Activated T-cell treated with anti-CD3 and anti-CD28 coated beads, Interleukin-2, amount 50 U/mL, for 72 hours (primary cell): Measurements from ENCODE around the gene NAALAD2. TPM values are rescaled to one million over a fixed set of nuclear protein-coding genes. Genes with fewer than 3 reads are reported as not detected.
"Not testable (repeated sequence)": the region's sequence is repeated elsewhere in the genome, so short reads cannot be mapped to it uniquely, and the experiment has no call there.

Experiments used
- ATAC-seq, 2 donors: fragments of 150-1000 bp; cut with Tn5 transposase; replicated peaks in 1 of 2; 2 replicates each; pipeline ENCODE4 v1.10.0; 2021; ENCODE audit warnings: moderate library complexity in 2 of 2, mild to moderate bottlenecking in 1 of 2
- DNase-seq, 2 donors: peaks; one replicate each; pipeline ENCODE4 v3.0.0; 2021 to 2022; ENCODE audit warnings: mixed read lengths in 1 of 2
- H3K27ac Mint-ChIP-seq: one replicate; pipeline ENCODE4 v1.8.0; 2022; ENCODE audit warnings: mild to moderate bottlenecking, moderate library complexity, mixed read lengths
- H3K27me3 Mint-ChIP-seq: one replicate; pipeline ENCODE4 v1.8.0; 2022; ENCODE audit warnings: low read depth, mixed read lengths
- H3K36me3 Mint-ChIP-seq, 2 donors: one replicate each; pipeline ENCODE4 v1.8.0; 2022; ENCODE audit warnings: mixed read lengths in 2 of 2, mild to moderate bottlenecking in 1 of 2; ENCODE audit not compliant: insufficient read depth in 2 of 2
- H3K4me1 Mint-ChIP-seq: one replicate; pipeline ENCODE4 v1.8.0; 2022; ENCODE audit warnings: low read depth, mixed read lengths
- H3K4me3 Mint-ChIP-seq, 2 donors: one replicate each; pipeline ENCODE4 v1.8.0; 2022; ENCODE audit warnings: mild to moderate bottlenecking in 2 of 2, mixed read lengths in 2 of 2, moderate library complexity in 2 of 2
- H3K9me3 Mint-ChIP-seq, 2 donors: one replicate each; pipeline ENCODE4 v1.8.0; 2022; ENCODE audit warnings: mixed read lengths in 2 of 2
- total RNA-seq, 2 donors: library from RNA; stranded (reverse); gene quantifications; one replicate each; pipeline ENCODE4 v1.2.3, GENCODE V29; 2022

The NAALAD2 gene
- total RNA-seq, 2 donors from 2014 or later, result not detected

DNA sequence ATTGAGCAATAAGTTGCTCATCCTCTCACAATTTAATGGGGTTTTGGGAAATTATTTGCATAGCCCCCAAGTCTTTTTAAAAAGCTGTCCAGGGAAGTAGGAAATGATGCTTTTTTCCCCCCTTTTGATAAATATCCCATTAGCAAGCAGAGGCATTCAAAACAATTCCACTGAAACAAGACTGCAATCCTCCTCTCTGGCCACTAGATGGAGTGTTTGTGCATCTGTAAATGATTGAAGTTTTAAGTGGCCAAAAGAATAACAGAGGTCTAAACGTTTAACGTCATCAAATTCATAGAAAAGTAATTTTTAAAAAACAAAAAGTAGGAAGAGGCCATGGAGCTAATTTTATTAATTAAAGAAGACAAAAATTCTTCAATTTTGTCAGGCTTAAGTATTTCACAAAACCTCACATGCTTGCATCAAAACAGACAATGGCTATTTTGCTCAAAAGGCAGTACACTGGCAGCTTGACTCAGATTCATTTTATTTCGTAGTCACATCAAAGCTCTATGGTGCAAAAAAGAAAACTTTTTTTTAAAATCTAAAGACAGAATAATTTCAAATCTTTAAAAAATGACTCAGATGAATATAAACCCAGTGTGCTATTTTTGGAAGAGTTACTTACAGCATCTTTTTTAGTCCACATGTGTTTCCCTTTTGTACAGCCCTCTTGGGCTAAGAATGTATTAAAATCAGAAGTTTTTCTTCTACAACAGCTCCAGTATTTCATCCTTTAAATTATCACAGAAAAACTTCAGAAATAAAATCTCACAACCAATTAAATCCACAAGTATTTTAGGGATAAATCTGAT is 70.6 kb downstream of the NAALAD2 start:
- Mint-ChIP-seq H3K4me1 (peaks cover 5% of the 10 kb centered on the region), H3K36me3 (peaks cover 5 to 22% of the 10 kb centered on the region in 2 donors)
- ATAC-seq, result no peak

DNA sequence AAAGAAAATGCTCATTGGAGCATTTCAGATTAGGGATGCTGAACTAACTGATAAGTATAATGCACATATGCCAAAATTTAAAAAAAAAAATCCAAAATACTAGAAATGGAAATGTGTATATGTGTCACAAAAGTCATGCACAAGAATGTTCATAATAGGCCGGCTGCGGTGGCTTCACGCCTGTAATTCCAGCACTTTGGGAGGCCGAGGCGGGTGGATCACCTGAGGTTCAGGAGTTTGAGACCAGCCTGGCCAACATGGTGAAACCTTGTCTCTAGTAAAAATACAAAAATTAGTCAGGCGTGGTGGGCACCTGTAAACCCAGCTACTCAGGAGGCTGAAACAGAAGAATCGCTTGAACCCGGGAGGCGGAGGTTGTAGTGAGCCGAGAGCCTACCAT is 73.5 kb downstream of the NAALAD2 start:
- peaks cover 3 to 22% of the 10 kb centered on the region in 2 donors for H3K36me3 Mint-ChIP-seq
- H3K27me3 Mint-ChIP-seq, DNase-seq, H3K4me1 Mint-ChIP-seq, H3K27ac Mint-ChIP-seq, H3K9me3 Mint-ChIP-seq, H3K4me3 Mint-ChIP-seq, ATAC-seq: not testable (repeated sequence)

More for the DNA sequence above, 70.6 kb downstream of the NAALAD2 start:
- DNase-seq, result peak in 1 of 2 donors; percentile 13
- peak overlapping the region; percentile 71 for H3K27ac Mint-ChIP-seq
- no peak overlapping the region for H3K4me3 Mint-ChIP-seq
- H3K27me3 Mint-ChIP-seq, result no peaks in the 10 kb centered on the region
- H3K9me3 Mint-ChIP-seq, result no peaks in the 10 kb centered on the region

DNA sequence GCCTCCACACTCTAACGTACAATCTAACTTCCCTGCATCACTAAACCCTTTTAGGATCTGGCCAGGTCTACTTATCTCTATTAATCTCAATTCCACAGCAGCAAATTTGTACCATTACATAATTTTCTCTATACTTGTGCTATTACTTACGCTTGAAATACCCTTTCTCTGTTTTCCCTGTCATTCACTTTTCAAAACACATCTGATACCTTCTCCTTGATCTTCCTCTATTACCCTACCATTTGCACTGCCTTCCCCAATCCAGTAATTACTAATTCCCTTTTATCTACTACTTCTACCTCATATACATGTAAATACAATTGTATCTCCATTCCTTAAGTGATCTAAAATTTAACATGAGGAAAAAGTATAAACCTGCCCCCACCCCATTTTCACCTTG is 74.4 kb downstream of the NAALAD2 start:
- Mint-ChIP-seq H3K9me3 (no peaks in the 10 kb centered on the region), H3K36me3 (peaks cover 5 to 24% of the 10 kb centered on the region in 2 donors), H3K27me3 (no peaks in the 10 kb centered on the region), H3K4me1 (peaks cover 5% of the 10 kb centered on the region), H3K4me3 (no peak overlapping the region), H3K27ac (peak overlapping the region; percentile 5)
- ATAC-seq (no peak), DNase-seq (no peak)

DNA sequence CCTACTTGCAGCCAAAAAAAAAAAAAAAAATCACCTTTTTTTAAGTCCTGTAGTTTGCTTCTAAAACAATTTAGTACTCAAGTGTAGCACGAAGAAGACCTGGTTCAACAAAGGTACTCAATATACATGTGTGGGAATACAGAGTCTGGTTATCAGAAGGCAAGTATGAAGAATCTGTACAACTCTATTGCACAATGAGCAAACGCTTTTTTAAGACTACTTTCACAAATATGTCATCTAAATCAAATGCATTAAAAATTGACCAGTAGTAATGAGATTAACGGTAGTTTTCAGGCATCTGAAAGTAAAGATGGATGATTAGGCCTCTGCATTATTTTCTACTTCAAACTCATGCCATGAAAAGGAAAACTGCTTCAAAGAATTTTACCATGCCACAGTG is 78.9 kb downstream of the NAALAD2 start:
- no peak overlapping the region for H3K4me3 Mint-ChIP-seq
- no peaks in the 10 kb centered on the region for H3K9me3 Mint-ChIP-seq
- ATAC-seq, result no peak
- DNase-seq, result no peak
- peaks cover 24% of the 10 kb centered on the region for H3K4me1 Mint-ChIP-seq
- H3K36me3 Mint-ChIP-seq, result peaks cover 7 to 24% of the 10 kb centered on the region in 2 donors
- H3K27me3 Mint-ChIP-seq, result no peaks in the 10 kb centered on the region
- peak overlapping the region; percentile 63 for H3K27ac Mint-ChIP-seq

DNA sequence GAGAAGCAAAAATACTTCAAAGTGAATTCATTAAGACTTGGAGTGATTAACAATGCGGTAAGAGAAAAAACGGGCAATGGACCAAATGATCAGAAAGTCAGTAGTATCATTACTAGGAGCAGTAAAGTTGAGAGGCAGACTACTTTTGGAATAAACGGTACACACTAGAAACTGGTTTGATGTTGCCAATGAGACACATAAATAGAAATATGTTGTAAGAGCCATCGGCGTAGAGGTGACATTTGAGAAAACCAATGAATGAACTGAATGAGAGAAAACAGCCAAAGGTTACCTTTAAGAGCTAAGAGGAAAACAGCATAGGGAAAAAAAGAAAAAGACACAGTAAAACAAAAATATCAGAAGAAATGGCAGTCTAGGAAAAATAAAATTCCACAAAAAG is 82.1 kb downstream of the NAALAD2 start:
- no peaks in the 10 kb centered on the region for H3K9me3 Mint-ChIP-seq
- H3K4me1 Mint-ChIP-seq, result peaks cover 57% of the 10 kb centered on the region
- ATAC-seq, result no peak
- DNase-seq, result no peak
- H3K27me3 Mint-ChIP-seq, result no peaks in the 10 kb centered on the region
- peaks cover 11 to 20% of the 10 kb centered on the region in 2 donors for H3K36me3 Mint-ChIP-seq
- H3K4me3 Mint-ChIP-seq, result peak overlapping the region in 1 of 2 donors; percentile 31
- peak overlapping the region; percentile 51 for H3K27ac Mint-ChIP-seq

DNA sequence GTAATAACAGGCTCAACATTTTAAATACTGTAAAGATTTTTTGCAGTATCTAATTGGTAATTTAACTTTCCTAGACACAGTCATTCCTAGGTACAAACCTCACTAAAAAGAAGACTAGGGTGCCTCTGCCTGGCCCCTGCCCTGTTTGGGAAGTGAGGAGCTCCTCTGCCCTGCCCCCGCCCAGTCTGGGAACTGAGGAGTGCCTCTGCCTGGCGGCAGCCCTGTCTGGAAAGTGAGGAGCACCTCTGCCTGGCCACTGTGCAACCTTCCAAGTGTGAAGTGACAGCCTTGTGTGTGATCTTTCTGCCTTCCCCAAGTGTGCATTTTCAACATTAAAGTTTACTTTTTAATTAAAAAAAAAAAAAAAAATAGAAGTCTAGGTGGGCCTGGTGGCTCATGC is 84.1 kb downstream of the NAALAD2 start:
- Mint-ChIP-seq H3K27me3 (no peaks in the 10 kb centered on the region), H3K4me3 (peak overlapping the region in 1 of 2 donors; percentile 43), H3K9me3 (no peaks in the 10 kb centered on the region), H3K27ac (peak overlapping the region; percentile 86), H3K4me1 (peaks cover 62% of the 10 kb centered on the region), H3K36me3 (peaks cover 14 to 21% of the 10 kb centered on the region in 2 donors)
- DNase-seq, result no peak
- no peak for ATAC-seq

DNA sequence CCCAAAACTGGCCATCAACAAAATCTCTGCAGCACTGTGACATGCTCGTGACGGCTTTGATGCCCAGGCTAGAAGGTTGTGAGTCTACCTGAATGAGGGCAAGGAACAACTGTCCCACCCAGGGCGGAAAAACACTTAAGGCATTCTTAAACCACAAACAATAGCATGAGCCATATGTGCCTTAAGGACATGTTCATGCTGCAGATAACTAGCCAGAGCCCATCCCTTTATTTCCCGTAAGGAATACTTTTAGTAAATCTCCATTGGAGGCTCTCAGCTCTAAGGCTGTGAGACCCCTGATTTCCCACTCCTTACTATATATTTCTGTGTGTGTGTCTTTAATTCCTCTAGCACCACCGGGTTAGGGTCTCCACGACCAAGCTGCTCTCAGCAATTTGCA is 85.0 kb downstream of the NAALAD2 start:
- peak overlapping the region; percentile 98 for H3K4me3 Mint-ChIP-seq
- DNase-seq (no peak), ATAC-seq (no peak)
- peaks cover 69% of the 10 kb centered on the region for H3K4me1 Mint-ChIP-seq
- peak overlapping the region; percentile 97 for H3K27ac Mint-ChIP-seq
- peaks cover 14 to 19% of the 10 kb centered on the region in 2 donors for H3K36me3 Mint-ChIP-seq
- no peaks in the 10 kb centered on the region for H3K27me3 Mint-ChIP-seq
- no peaks in the 10 kb centered on the region for H3K9me3 Mint-ChIP-seq

DNA sequence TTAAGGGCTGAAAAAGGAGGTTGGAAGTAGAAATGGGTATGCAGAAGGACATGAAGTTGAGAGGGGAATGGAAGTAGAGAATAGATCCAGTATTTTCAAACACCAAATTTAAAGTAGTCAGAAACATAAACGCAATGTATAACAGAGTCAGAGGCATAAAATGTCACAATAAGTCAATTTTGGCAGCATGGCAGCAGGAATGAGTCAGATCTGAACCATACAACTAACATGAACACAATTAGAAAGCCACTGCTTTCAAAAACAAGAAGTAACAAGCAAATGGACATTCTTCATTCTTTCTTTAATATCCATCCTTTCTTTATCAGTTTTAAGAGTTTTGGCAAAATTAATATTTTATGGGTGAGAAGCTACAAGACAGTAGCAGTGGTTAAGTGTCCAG is 85.9 kb downstream of the NAALAD2 start:
- Mint-ChIP-seq H3K9me3 (no peaks in the 10 kb centered on the region), H3K4me1 (peaks cover 69% of the 10 kb centered on the region), H3K27me3 (no peaks in the 10 kb centered on the region), H3K27ac (peak overlapping the region; percentile 97), H3K36me3 (peaks cover 14 to 19% of the 10 kb centered on the region in 2 donors), H3K4me3 (peak overlapping the region; percentile 98)
- ATAC-seq (no peak), DNase-seq (no peak)

DNA sequence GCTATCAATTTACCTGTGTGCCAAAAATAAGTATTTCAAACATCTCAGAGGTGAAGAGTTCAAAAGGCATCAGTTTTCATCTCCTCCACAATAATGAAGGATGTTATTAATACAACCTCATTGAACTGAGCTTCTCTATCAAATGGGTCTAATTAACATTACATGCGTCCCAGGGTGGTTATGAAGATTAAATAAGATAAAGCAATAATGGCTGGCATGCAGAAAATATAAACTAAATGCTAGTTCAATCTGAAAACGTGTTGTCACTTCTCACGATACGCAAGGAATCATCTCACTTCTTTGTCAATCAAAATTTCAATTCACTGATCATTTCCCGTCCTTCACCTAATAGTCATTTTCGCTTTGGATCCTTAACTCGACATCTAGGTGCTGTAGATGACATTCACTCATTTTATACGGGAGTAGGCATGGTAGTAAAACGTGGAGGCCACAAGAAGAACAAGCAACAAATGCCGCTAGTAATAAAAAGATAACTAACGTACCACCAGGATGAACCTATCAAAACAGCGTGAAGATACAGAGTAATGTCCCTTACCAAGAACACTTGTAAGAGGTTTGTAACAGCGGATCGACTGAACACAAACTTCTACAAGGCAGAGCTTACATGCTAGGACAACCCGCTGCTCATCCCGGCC is 87.5 kb downstream of the NAALAD2 start:
- Mint-ChIP-seq H3K9me3 (no peaks in the 10 kb centered on the region), H3K4me3 (peak overlapping the region; percentile 98)
- ATAC-seq, result no peak

DNA sequence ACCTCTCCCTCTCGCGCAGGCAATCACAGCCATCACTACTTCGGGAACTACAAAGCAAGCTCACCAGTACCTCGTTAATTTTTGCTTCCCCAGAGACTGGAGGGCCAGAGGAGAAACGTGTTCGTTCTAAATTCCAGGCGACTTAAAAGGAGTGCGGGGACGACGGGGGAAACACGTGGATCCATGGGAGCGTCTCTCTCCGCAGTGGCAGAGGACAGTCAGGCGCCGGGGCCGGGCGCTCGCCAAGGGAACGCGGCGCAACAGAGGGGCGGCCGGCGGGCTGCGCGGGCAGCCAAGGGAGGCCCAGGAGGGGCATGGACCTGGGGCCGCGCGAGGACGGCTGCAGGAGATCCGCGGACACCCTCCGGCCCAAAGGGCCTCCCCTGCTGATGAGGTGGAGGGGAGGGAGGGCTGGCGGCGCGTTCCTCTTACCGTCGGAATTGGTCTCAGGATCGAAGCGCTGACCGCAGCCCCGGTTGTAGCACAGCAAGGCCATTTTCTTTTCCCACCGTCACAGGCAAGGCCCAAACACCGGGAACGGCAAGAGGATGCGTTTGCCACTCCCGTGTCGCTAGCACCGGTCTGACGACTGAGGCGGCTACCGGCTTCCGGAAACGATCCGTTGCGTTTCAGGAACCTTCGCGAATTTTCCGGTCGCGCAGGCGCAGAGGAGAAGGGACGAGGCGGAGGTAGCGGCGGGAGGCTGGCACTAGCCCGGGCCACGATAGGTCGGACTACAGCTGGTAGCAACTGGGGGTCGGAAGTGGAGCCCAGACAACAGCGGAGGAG is 88.2 kb downstream of the NAALAD2 start, which contains the start of gene CHORDC1:
CHORDC1 (minus strand) TSS at position 591 of the 789 bp plus-strand sequence; CDS start at position 496, 95 bp downstream.
- no peaks in the 10 kb centered on the region for H3K27me3 Mint-ChIP-seq
- peak; percentile 95 for ATAC-seq
- H3K9me3 Mint-ChIP-seq, result no peaks in the 10 kb centered on the region
- H3K4me3 Mint-ChIP-seq, result peak within 1 kb of the TSS; percentile 98
- H3K4me1 Mint-ChIP-seq, result peaks cover 49% of the 10 kb centered on the region
- H3K27ac Mint-ChIP-seq, result peak within 1 kb of the TSS; percentile 97
- peak; percentile 92 to 95 for DNase-seq
- peaks cover 9 to 13% of the 10 kb centered on the region in 2 donors for H3K36me3 Mint-ChIP-seq

More for the DNA sequence above, 87.5 kb downstream of the NAALAD2 start:
- peaks cover 9 to 13% of the 10 kb centered on the region in 2 donors for H3K36me3 Mint-ChIP-seq
- no peak for DNase-seq
- peaks cover 55% of the 10 kb centered on the region for H3K4me1 Mint-ChIP-seq
- peak overlapping the region; percentile 97 for H3K27ac Mint-ChIP-seq
- no peaks in the 10 kb centered on the region for H3K27me3 Mint-ChIP-seq

DNA sequence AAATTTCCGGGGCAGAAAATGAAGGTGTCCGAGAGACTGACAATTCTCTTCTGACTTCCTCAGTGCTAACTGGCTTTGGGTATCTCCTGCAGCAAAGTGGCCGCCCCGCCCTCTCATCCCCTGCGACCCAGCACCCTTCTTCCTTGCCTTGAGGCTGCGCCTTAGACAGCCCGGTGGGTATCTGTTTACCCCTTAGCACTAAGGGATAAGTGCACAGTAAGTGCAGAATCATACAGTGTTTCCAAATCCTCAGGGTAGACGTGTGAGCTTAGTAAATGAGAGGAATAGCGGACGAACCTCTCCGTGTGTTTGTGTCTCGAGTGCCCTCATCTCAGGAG is 88.8 kb downstream of the NAALAD2 start:
- Mint-ChIP-seq H3K27ac (peak overlapping the region; percentile 91), H3K4me3 (peak overlapping the region; percentile 98), H3K9me3 (no peaks in the 10 kb centered on the region), H3K4me1 (peaks cover 44% of the 10 kb centered on the region), H3K36me3 (peaks cover 9 to 13% of the 10 kb centered on the region in 2 donors), H3K27me3 (no peaks in the 10 kb centered on the region)
- peak in 1 of 2 donors; percentile 71 for ATAC-seq
- DNase-seq, result no peak

DNA sequence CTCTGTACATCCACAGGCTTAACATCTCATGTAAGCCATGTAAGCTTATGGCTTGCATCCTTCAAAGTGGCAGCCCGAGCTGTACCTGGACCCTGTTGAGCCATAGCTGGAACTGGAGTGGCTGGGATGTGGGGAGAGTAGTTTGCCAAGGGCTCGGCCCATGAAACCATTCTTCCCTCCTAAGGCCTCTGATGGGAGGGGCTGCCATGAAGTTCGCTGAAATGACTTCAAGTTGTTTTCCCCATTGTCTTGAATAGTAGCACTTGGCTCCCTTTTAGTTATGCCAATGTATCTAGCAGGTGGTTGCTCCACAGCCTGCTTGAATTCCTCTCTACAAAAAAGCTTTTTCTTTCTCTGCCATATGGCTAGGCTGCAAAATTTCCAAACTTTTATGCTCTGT is 93.6 kb downstream of the NAALAD2 start:
- no peak overlapping the region for H3K4me3 Mint-ChIP-seq
- H3K4me1 Mint-ChIP-seq, result peaks cover 8% of the 10 kb centered on the region
- DNase-seq (no peak), ATAC-seq (no peak)
- peaks cover 0 to 3% of the 10 kb centered on the region in 2 donors for H3K36me3 Mint-ChIP-seq
- H3K27ac Mint-ChIP-seq, result no peak overlapping the region
- peaks cover 0 to 7% of the 10 kb centered on the region in 2 donors for H3K9me3 Mint-ChIP-seq
- peaks cover 7% of the 10 kb centered on the region for H3K27me3 Mint-ChIP-seq

DNA sequence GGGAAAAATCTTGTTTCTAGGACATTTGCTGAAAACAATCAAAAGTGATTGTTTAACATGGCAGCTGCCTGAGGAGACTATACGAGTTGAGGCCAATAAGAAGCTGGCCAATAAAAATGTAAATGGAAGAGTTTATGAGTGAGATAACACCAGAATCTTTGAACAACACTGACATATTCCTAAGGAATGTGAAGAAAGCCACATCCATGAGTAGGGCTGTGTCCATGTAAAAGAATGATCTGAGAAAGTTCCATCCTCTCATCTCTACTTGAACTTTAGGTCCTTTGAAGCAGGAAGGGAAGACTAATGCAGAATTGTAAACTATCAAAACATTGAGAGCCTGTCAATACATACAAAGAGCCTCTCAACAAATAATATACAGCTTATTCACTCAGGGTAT is 95.3 kb downstream of the NAALAD2 start:
- Mint-ChIP-seq H3K27ac (no peak overlapping the region), H3K9me3 (peaks cover 0 to 7% of the 10 kb centered on the region in 2 donors), H3K27me3 (peaks cover 7% of the 10 kb centered on the region), H3K4me1 (no peaks in the 10 kb centered on the region), H3K4me3 (no peak overlapping the region), H3K36me3 (peaks cover 0 to 3% of the 10 kb centered on the region in 2 donors)
- DNase-seq (no peak), ATAC-seq (no peak)
